Suprapubic skin (tissue), 4 donors: ENCODE results near the gene CYP39A1. TPM values are rescaled to one million over a fixed set of nuclear protein-coding genes. Genes with fewer than 3 reads are reported as not detected.
A peak's percentile ranks its signal among the peaks of the same experiment; 100 is the strongest.

ENCODE experiments used
- DNase-seq, 2 donors: peaks; one replicate each; pipeline ENCODE4 v3.0.0-alpha.2; 2019; ENCODE audit warnings: low spot score in 2 of 2
- H3K27ac ChIP-seq: fragments of 200-600 bp; sonication (generic); one replicate; pipeline ENCODE4 v1.5.1; 2019
- H3K27me3 ChIP-seq: fragments of 200-600 bp; sonication (generic); one replicate; pipeline ENCODE4 v1.5.1; 2019
- H3K36me3 ChIP-seq: fragments of 200-600 bp; sonication (generic); one replicate; pipeline ENCODE4 v1.5.1; 2019
- H3K4me1 ChIP-seq: fragments of 200-600 bp; sonication (generic); one replicate; pipeline ENCODE4 v1.5.1; 2019
- H3K4me3 ChIP-seq: fragments of 200-600 bp; sonication (generic); one replicate; pipeline ENCODE4 v1.5.1; 2019; ENCODE audit warnings: mild to moderate bottlenecking
- H3K9me3 ChIP-seq: fragments of 200-600 bp; sonication (generic); one replicate; pipeline ENCODE4 v1.5.1; 2019
- CTCF ChIP-seq, 2 donors: fragments of 200-600 bp in 1 of 2; fragments of 450-650 bp in 1 of 2; sonication (generic) in 1 of 2; IDR thresholded peaks; one replicate each; pipeline ENCODE4 v1.5.1; 2016 to 2019; ENCODE audit warnings: antibody characterized with exemption in 2 of 2, mild to moderate bottlenecking in 1 of 2, moderate library complexity in 1 of 2
- EP300 ChIP-seq: sonication (generic); formaldehyde crosslinking; IDR thresholded peaks from one replicate; pipeline ENCODE4 v1.6.1; 2017; ENCODE audit warnings: antibody characterized with exemption
- POLR2A ChIP-seq, 2 donors: fragments of 450-650 bp; IDR thresholded peaks; one replicate each; pipeline ENCODE4 v1.6.1; 2017; ENCODE audit warnings: antibody characterized with exemption in 2 of 2, mild to moderate bottlenecking in 2 of 2, moderate library complexity in 2 of 2
- POLR2AphosphoS5 ChIP-seq, 3 donors: sonication (generic); formaldehyde crosslinking; IDR thresholded peaks; one replicate each; pipeline ENCODE4 v1.6.1; 2017; ENCODE audit warnings: antibody characterized with exemption in 3 of 3
- WGBS: methylation state at CpG from one replicate; pipeline ENCODE4 v1.1.5; 2018; 5-methylcytosine and 5-hydroxymethylcytosine counted together
- total RNA-seq, 4 donors: library from RNA; depleted of rRNA; stranded (reverse); fragments of >200 nt; gene quantifications; one replicate each; pipeline ENCODE4 v1.1.0, GENCODE V29; 2016

Gene CYP39A1
- total RNA-seq, 4 donors from 2014 or later: 20.0 to 46.4 (median 33.1) TPM

GRCh38 chr6:46513533-46513932 lies 139.1 kb downstream of the CYP39A1 start:
- Histone ChIP-seq H3K4me3 (no peak overlapping the region), H3K36me3 (no peaks in the 10 kb centered on the region), H3K27ac (no peak overlapping the region), H3K9me3 (no peaks in the 10 kb centered on the region), H3K4me1 (no peaks in the 10 kb centered on the region), H3K27me3 (no peaks in the 10 kb centered on the region)
- TF ChIP-seq POLR2A (IDR thresholded peaks at IDR 0.05) (no peak), CTCF (IDR thresholded peaks at IDR 0.05) (no peak), EP300 (no peak)
- WGBS: 93% methylated on average over 2 of the region's 2 CpGs
- DNase-seq: no peak

GRCh38 chr6:46511320-46511719 lies 141.3 kb downstream of the CYP39A1 start:
- H3K9me3 ChIP-seq: no peaks in the 10 kb centered on the region
- H3K27ac ChIP-seq: peak overlapping the region; percentile 61
- H3K27me3 ChIP-seq: no peaks in the 10 kb centered on the region
- TF ChIP-seq POLR2AphosphoS5 (IDR thresholded peaks at IDR 0.05): no peak
- TF ChIP-seq POLR2A (IDR thresholded peaks at IDR 0.05): no peak
- no peak for TF ChIP-seq CTCF (IDR thresholded peaks at IDR 0.05)
- TF ChIP-seq EP300: no peak
- H3K36me3 ChIP-seq: no peaks in the 10 kb centered on the region
- no peak for DNase-seq
- no peaks in the 10 kb centered on the region for H3K4me1 ChIP-seq
- H3K4me3 ChIP-seq: no peak overlapping the region
- 83% methylated on average over 7 of the region's 7 CpGs for WGBS

DNA sequence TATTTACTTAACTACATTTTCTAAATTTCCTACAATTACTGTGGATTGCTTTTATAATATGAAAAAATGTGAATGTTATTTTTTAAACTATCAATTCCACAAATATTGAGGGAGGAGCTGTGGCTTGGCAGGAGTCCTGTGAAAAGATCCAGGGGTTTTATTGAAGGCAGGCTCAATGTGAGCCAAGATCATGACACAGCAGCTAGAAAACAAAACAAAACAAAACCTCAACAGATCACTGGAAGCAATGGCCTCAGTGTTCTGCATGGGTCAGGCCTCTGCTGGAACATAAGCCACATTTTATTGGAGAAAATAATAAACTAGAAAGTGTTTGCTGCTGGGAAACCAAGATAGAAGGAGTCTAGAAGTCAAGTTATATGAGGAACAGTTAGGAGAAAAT lies 142.0 kb downstream of the CYP39A1 start:
- Histone ChIP-seq H3K36me3 (no peaks in the 10 kb centered on the region), H3K27ac (peak overlapping the region; percentile 61), H3K4me3 (no peak overlapping the region), H3K4me1 (no peaks in the 10 kb centered on the region), H3K9me3 (no peaks in the 10 kb centered on the region), H3K27me3 (no peaks in the 10 kb centered on the region)
- no peak for DNase-seq
- TF ChIP-seq EP300: no peak

GRCh38 chr6:46509981-46510510 lies 142.6 kb downstream of the CYP39A1 start:
- no peak for DNase-seq
- Histone ChIP-seq H3K4me1 (no peaks in the 10 kb centered on the region), H3K4me3 (no peak overlapping the region), H3K27ac (no peak overlapping the region), H3K27me3 (no peaks in the 10 kb centered on the region), H3K36me3 (no peaks in the 10 kb centered on the region), H3K9me3 (no peaks in the 10 kb centered on the region)
- TF ChIP-seq POLR2AphosphoS5 (IDR thresholded peaks at IDR 0.05) (no peak), POLR2A (IDR thresholded peaks at IDR 0.05) (no peak), CTCF (IDR thresholded peaks at IDR 0.05) (no peak), EP300 (no peak)
- 74% methylated on average over 4 of the region's 4 CpGs for WGBS

DNA sequence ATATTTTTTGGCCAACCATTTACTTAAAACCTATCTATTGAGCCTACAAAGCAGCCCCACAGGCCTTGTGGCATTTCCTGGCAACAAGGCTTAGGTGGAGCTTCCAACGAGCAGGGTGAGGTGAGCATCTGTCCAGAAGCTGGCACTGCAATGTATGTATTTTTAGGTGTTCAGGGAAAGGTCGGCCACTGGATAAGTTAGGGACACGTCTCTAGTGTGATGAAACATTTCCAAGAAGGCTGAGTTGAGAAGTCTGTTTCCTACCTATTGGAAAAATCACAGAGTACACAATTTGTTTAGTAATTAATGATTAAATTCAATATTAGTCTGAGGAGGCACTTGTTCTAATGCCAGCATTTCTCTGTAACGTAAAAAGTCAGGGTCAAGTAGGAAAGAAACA lies 143.6 kb downstream of the CYP39A1 start:
- no peaks in the 10 kb centered on the region for H3K9me3 ChIP-seq
- H3K27me3 ChIP-seq: no peaks in the 10 kb centered on the region
- no peaks in the 10 kb centered on the region for H3K36me3 ChIP-seq
- H3K4me1 ChIP-seq: no peaks in the 10 kb centered on the region
- H3K27ac ChIP-seq: no peak overlapping the region
- DNase-seq: no peak
- TF ChIP-seq EP300: no peak
- TF ChIP-seq POLR2A (IDR thresholded peaks at IDR 0.05): no peak
- no peak for TF ChIP-seq CTCF (IDR thresholded peaks at IDR 0.05)
- TF ChIP-seq POLR2AphosphoS5 (IDR thresholded peaks at IDR 0.05): no peak
- no peak overlapping the region for H3K4me3 ChIP-seq
- WGBS: 71% methylated on average over 4 of the region's 4 CpGs

DNA sequence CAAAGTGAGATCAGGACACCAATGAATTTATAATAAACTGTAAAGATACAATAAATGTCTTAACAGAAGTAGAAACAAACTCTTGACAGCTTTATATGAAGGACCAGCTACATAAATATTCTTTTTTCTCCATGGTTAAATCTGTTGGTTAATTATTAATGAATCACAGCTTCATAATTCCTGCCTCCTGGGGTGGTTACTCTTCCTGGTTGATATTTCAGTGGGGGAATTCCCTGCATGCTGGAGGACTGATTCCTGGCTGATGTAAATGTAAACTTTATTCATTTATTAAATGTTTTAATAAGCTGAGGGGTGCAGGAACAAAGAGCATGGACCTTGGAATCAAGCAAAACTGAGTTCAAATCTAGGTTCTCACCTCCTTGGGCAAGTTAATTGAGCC lies 145.2 kb downstream of the CYP39A1 start:
- H3K4me3 ChIP-seq: no peak overlapping the region
- no peaks in the 10 kb centered on the region for H3K4me1 ChIP-seq
- no peak for TF ChIP-seq POLR2A (IDR thresholded peaks at IDR 0.05)
- TF ChIP-seq POLR2AphosphoS5 (IDR thresholded peaks at IDR 0.05): no peak
- TF ChIP-seq CTCF (IDR thresholded peaks at IDR 0.05): no peak
- no peak for TF ChIP-seq EP300
- DNase-seq: no peak
- no peaks in the 10 kb centered on the region for H3K36me3 ChIP-seq
- no peak overlapping the region for H3K27ac ChIP-seq
- no peaks in the 10 kb centered on the region for H3K27me3 ChIP-seq
- H3K9me3 ChIP-seq: no peaks in the 10 kb centered on the region
